HEK293 (cell line): ENCODE measurements around the gene FBL.

Source experiments
- HOXA7 ChIP-seq: sonication (generic); formaldehyde crosslinking; IDR thresholded peaks from 2 replicates; pipeline ENCODE4 v1.8.1; 2022; ENCODE audit warnings: missing genetic modification reagents, borderline replicate concordance
- KLF9 ChIP-seq: fragments of 450-650 bp; formaldehyde crosslinking; IDR thresholded peaks from 2 replicates; pipeline ENCODE4 v1.5.1; 2016; ENCODE audit warnings: missing biosample characterization, missing genetic modification characterization, low read depth
- MEIS1 ChIP-seq: sonication (generic); formaldehyde crosslinking; IDR thresholded peaks from 2 replicates; pipeline ENCODE4 v1.8.1; 2022; ENCODE audit warnings: missing genetic modification reagents, mild to moderate bottlenecking, borderline replicate concordance
- OVOL3 ChIP-seq: fragments of 450-650 bp; formaldehyde crosslinking; IDR thresholded peaks from 2 replicates; pipeline ENCODE4 v1.5.1; 2016; ENCODE audit warnings: missing biosample characterization, missing genetic modification characterization
- SCRT1 ChIP-seq: fragments of 450-650 bp; formaldehyde crosslinking; IDR thresholded peaks from 2 replicates; pipeline ENCODE4 v1.5.1; 2016; ENCODE audit warnings: missing biosample characterization, missing genetic modification characterization, borderline replicate concordance
- SCRT2 ChIP-seq: fragments of 450-650 bp; formaldehyde crosslinking; IDR thresholded peaks from 2 replicates; pipeline ENCODE4 v1.5.1; 2016; ENCODE audit warnings: missing biosample characterization, missing genetic modification characterization
- SETDB1 ChIP-seq: IDR thresholded peaks from one replicate; pipeline ENCODE4 v1.6.1; 2017; ENCODE audit warnings: mild to moderate bottlenecking, low read length, moderate library complexity, mixed read lengths; ENCODE audit not compliant: insufficient read length
- YY1 ChIP-seq: fragments of 450-650 bp; formaldehyde crosslinking; IDR thresholded peaks from 2 replicates; pipeline ENCODE4 v1.5.1; 2018; ENCODE audit warnings: missing biosample characterization, missing genetic modification characterization
- YY2 ChIP-seq: fragments of 450-650 bp; formaldehyde crosslinking; IDR thresholded peaks from 2 replicates; pipeline ENCODE4 v1.5.1; 2016; ENCODE audit warnings: missing biosample characterization, missing genetic modification characterization
- ZBTB21 ChIP-seq: fragments of 450-650 bp; formaldehyde crosslinking; IDR thresholded peaks from 2 replicates; pipeline ENCODE4 v1.5.1; 2017; ENCODE audit warnings: missing biosample characterization, missing genetic modification characterization
- ZBTB48 ChIP-seq: fragments of 450-650 bp; formaldehyde crosslinking; IDR thresholded peaks from 2 replicates; pipeline ENCODE4 v1.5.1; 2016; ENCODE audit warnings: missing biosample characterization, missing genetic modification characterization
- ZNF133 ChIP-seq: fragments of 450-650 bp; formaldehyde crosslinking; IDR thresholded peaks from 2 replicates; pipeline ENCODE4 v1.5.1; 2016; ENCODE audit warnings: missing biosample characterization, missing genetic modification characterization
- ZNF157 ChIP-seq: fragments of 450-650 bp; formaldehyde crosslinking; IDR thresholded peaks from 2 replicates; pipeline ENCODE4 v1.5.1; 2016; ENCODE audit warnings: missing biosample characterization, missing genetic modification characterization
- ZNF169 ChIP-seq: fragments of 450-650 bp; formaldehyde crosslinking; IDR thresholded peaks from 2 replicates; pipeline ENCODE4 v1.5.1; 2016; ENCODE audit warnings: missing biosample characterization, missing genetic modification characterization
- ZNF184 ChIP-seq: fragments of 450-650 bp; IDR thresholded peaks from 2 replicates; pipeline ENCODE4 v1.5.1; 2018; ENCODE audit warnings: missing biosample characterization, mild to moderate bottlenecking, missing genetic modification characterization
- ZNF302 ChIP-seq: fragments of 450-650 bp; formaldehyde crosslinking; IDR thresholded peaks from 2 replicates; pipeline ENCODE4 v1.5.1; 2016; ENCODE audit warnings: missing biosample characterization, missing genetic modification characterization, low read depth
- ZNF324 ChIP-seq: fragments of 450-650 bp; formaldehyde crosslinking; IDR thresholded peaks from 2 replicates; pipeline ENCODE4 v1.5.1; 2016; ENCODE audit warnings: missing biosample characterization, missing genetic modification characterization
- ZNF341 ChIP-seq: fragments of 450-650 bp; formaldehyde crosslinking; IDR thresholded peaks from 2 replicates; pipeline ENCODE4; 2016; ENCODE audit warnings: low read depth, missing biosample characterization, missing genetic modification characterization
- ZNF510 ChIP-seq: fragments of 450-650 bp; formaldehyde crosslinking; IDR thresholded peaks from 2 replicates; pipeline ENCODE4 v1.5.1; 2018; ENCODE audit warnings: mild to moderate bottlenecking, missing genetic modification characterization, missing biosample characterization; ENCODE audit not compliant: insufficient replicate concordance
- ZNF549 ChIP-seq: fragments of 450-650 bp; IDR thresholded peaks from 2 replicates; pipeline ENCODE4 v1.5.1; 2018; ENCODE audit warnings: missing biosample characterization, missing genetic modification characterization, mild to moderate bottlenecking, inconsistent platforms, moderate library complexity
- ZNF670 ChIP-seq: fragments of 450-650 bp; formaldehyde crosslinking; IDR thresholded peaks from 2 replicates; pipeline ENCODE4 v1.5.1; 2016; ENCODE audit warnings: missing biosample characterization, missing genetic modification characterization, low read depth
- TF ChIP-seq, protein P1 (sequence below): fragments of 450-650 bp; formaldehyde crosslinking; IDR thresholded peaks from 2 replicates; pipeline ENCODE4 v1.5.0; 2017; ENCODE audit warnings: missing biosample characterization, missing genetic modification characterization, borderline replicate concordance
- TF ChIP-seq, protein P2 (sequence below): fragments of 450-650 bp; formaldehyde crosslinking; IDR thresholded peaks from 2 replicates; pipeline ENCODE4 v1.5.1; 2016; ENCODE audit warnings: missing biosample characterization, missing genetic modification characterization
- TF ChIP-seq, protein P3 (sequence below): fragments of 450-650 bp; formaldehyde crosslinking; IDR thresholded peaks from 2 replicates; pipeline ENCODE4 v1.5.1; 2017; ENCODE audit warnings: missing biosample characterization, missing genetic modification characterization
- TF ChIP-seq, protein P4 (sequence below): fragments of 450-650 bp; formaldehyde crosslinking; IDR thresholded peaks from 2 replicates; pipeline ENCODE4 v1.5.1; 2016; ENCODE audit warnings: missing biosample characterization, missing genetic modification characterization
- TF ChIP-seq, protein P5 (sequence below): fragments of 450-650 bp; formaldehyde crosslinking; IDR thresholded peaks from 2 replicates; pipeline ENCODE4 v1.5.1; 2016; ENCODE audit warnings: missing biosample characterization, missing genetic modification characterization
- TF ChIP-seq, protein P6 (sequence below): fragments of 450-650 bp; formaldehyde crosslinking; IDR thresholded peaks from 2 replicates; pipeline ENCODE4 v1.5.1; 2016; ENCODE audit warnings: missing biosample characterization, missing genetic modification characterization, borderline replicate concordance
- TF ChIP-seq, protein P7 (sequence below): fragments of 450-650 bp; formaldehyde crosslinking; IDR thresholded peaks from 2 replicates; pipeline ENCODE4 v1.5.1; 2016; ENCODE audit warnings: missing biosample characterization, missing genetic modification characterization

FBL gene

DNA sequence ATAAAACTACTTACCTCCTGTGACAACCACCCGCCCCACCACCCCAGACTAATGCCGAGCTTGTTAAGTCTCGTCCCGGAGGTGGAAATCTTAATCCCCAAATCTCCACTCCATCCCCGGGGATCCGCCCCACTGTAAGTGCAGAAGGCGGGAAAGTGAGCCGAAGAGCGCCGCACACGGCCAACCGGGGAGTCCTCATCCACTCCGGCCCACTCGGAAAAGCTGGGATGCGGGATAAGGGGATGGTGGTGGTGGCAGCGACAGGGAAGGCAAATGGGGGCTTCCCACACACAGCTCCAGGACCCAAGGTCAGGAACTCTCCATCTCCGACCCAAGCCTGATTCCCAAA lies 621 bp downstream of the FBL start (continued):
- TF ChIP-seq, protein P1, sequence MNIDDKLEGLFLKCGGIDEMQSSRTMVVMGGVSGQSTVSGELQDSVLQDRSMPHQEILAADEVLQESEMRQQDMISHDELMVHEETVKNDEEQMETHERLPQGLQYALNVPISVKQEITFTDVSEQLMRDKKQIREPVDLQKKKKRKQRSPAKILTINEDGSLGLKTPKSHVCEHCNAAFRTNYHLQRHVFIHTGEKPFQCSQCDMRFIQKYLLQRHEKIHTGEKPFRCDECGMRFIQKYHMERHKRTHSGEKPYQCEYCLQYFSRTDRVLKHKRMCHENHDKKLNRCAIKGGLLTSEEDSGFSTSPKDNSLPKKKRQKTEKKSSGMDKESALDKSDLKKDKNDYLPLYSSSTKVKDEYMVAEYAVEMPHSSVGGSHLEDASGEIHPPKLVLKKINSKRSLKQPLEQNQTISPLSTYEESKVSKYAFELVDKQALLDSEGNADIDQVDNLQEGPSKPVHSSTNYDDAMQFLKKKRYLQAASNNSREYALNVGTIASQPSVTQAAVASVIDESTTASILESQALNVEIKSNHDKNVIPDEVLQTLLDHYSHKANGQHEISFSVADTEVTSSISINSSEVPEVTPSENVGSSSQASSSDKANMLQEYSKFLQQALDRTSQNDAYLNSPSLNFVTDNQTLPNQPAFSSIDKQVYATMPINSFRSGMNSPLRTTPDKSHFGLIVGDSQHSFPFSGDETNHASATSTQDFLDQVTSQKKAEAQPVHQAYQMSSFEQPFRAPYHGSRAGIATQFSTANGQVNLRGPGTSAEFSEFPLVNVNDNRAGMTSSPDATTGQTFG (tag by site-specific recombination): no peak
- TF ChIP-seq OVOL3 (tag by site-specific recombination) (no peak), HOXA7 (CRISPR knock-in tag) (no peak), ZNF670 (no peak), KLF9 (tag by site-specific recombination) (peak; percentile 45; the same call in 1 of the 2 replicates), SCRT1 (no peak), YY2 (no peak; the same call in 1 of the 2 replicates), ZNF302 (tag by site-specific recombination) (no peak), ZBTB21 (tag by site-specific recombination) (no peak), ZNF341 (tag by site-specific recombination) (0 out of 2 replicates have a peak, but pooled peaks have one; percentile 48), ZBTB48 (tag by site-specific recombination) (no peak), ZNF157 (tag by site-specific recombination) (no peak), YY1 (no peak), ZNF324 (tag by site-specific recombination) (no peak), ZNF510 (tag by site-specific recombination) (no peak), MEIS1 (CRISPR knock-in tag) (no peak), ZNF184 (no peak), SCRT2 (tag by site-specific recombination) (no peak), ZNF133 (tag by site-specific recombination) (no peak), ZNF549 (tag by site-specific recombination) (no peak), ZNF169 (tag by site-specific recombination) (no peak), SETDB1 (no peak)
- TF ChIP-seq, protein P2, sequence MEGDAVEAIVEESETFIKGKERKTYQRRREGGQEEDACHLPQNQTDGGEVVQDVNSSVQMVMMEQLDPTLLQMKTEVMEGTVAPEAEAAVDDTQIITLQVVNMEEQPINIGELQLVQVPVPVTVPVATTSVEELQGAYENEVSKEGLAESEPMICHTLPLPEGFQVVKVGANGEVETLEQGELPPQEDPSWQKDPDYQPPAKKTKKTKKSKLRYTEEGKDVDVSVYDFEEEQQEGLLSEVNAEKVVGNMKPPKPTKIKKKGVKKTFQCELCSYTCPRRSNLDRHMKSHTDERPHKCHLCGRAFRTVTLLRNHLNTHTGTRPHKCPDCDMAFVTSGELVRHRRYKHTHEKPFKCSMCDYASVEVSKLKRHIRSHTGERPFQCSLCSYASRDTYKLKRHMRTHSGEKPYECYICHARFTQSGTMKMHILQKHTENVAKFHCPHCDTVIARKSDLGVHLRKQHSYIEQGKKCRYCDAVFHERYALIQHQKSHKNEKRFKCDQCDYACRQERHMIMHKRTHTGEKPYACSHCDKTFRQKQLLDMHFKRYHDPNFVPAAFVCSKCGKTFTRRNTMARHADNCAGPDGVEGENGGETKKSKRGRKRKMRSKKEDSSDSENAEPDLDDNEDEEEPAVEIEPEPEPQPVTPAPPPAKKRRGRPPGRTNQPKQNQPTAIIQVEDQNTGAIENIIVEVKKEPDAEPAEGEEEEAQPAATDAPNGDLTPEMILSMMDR (tag by site-specific recombination): peak; percentile 89; the same call in 1 of the 2 replicates
- TF ChIP-seq, protein P3, sequence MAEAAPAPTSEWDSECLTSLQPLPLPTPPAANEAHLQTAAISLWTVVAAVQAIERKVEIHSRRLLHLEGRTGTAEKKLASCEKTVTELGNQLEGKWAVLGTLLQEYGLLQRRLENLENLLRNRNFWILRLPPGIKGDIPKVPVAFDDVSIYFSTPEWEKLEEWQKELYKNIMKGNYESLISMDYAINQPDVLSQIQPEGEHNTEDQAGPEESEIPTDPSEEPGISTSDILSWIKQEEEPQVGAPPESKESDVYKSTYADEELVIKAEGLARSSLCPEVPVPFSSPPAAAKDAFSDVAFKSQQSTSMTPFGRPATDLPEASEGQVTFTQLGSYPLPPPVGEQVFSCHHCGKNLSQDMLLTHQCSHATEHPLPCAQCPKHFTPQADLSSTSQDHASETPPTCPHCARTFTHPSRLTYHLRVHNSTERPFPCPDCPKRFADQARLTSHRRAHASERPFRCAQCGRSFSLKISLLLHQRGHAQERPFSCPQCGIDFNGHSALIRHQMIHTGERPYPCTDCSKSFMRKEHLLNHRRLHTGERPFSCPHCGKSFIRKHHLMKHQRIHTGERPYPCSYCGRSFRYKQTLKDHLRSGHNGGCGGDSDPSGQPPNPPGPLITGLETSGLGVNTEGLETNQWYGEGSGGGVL (tag by site-specific recombination): peak; percentile 32; the same call in 1 of the 2 replicates
- TF ChIP-seq, protein P4, sequence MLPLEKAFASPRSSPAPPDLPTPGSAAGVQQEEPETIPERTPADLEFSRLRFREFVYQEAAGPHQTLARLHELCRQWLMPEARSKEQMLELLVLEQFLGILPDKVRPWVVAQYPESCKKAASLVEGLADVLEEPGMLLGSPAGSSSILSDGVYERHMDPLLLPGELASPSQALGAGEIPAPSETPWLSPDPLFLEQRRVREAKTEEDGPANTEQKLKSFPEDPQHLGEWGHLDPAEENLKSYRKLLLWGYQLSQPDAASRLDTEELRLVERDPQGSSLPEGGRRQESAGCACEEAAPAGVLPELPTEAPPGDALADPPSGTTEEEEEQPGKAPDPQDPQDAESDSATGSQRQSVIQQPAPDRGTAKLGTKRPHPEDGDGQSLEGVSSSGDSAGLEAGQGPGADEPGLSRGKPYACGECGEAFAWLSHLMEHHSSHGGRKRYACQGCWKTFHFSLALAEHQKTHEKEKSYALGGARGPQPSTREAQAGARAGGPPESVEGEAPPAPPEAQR: no peak
- TF ChIP-seq, protein P5, sequence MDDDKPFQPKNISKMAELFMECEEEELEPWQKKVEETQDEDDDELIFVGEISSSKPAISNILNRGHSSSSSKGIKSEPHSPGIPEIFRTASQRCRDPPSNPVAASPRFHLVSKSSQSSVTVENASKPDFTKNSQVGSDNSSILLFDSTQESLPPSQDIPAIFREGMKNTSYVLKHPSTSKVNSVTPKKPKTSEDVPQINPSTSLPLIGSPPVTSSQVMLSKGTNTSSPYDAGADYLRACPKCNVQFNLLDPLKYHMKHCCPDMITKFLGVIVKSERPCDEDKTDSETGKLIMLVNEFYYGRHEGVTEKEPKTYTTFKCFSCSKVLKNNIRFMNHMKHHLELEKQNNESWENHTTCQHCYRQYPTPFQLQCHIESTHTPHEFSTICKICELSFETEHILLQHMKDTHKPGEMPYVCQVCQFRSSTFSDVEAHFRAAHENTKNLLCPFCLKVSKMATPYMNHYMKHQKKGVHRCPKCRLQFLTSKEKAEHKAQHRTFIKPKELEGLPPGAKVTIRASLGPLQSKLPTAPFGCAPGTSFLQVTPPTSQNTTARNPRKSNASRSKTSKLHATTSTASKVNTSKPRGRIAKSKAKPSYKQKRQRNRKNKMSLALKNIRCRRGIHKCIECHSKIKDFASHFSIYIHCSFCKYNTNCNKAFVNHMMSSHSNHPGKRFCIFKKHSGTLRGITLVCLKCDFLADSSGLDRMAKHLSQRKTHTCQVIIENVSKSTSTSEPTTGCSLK (tag by site-specific recombination): no peak
- TF ChIP-seq, protein P6, sequence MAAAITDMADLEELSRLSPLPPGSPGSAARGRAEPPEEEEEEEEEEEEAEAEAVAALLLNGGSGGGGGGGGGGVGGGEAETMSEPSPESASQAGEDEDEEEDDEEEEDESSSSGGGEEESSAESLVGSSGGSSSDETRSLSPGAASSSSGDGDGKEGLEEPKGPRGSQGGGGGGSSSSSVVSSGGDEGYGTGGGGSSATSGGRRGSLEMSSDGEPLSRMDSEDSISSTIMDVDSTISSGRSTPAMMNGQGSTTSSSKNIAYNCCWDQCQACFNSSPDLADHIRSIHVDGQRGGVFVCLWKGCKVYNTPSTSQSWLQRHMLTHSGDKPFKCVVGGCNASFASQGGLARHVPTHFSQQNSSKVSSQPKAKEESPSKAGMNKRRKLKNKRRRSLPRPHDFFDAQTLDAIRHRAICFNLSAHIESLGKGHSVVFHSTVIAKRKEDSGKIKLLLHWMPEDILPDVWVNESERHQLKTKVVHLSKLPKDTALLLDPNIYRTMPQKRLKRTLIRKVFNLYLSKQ: no peak
- TF ChIP-seq, protein P7, sequence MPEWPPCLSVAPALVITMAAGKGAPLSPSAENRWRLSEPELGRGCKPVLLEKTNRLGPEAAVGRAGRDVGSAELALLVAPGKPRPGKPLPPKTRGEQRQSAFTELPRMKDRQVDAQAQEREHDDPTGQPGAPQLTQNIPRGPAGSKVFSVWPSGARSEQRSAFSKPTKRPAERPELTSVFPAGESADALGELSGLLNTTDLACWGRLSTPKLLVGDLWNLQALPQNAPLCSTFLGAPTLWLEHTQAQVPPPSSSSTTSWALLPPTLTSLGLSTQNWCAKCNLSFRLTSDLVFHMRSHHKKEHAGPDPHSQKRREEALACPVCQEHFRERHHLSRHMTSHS (tag by site-specific recombination): no peak
